ENCODE results near the gene CSRNP2.
"Not testable (repeated sequence)": the region's sequence is repeated elsewhere in the genome, so short reads cannot be mapped to it uniquely, and the experiment has no call there.

- not testable (repeated sequence) for TF ChIP-seq CTCF (IDR thresholded peaks at IDR 0.05; ENCODE audit: low read depth, low read length); EZH2phosphoT487 (IDR thresholded peaks at IDR 0.05; ENCODE audit: low read depth)
Measured at GRCh38 chr12:51078866-51079265, 4.5 kb downstream of the CSRNP2 start.

Measured in OCI-LY3 (cell line).